IMR-90 (cell line): Measurements from ENCODE around the gene MELTF. TPM values are rescaled to one million over a fixed set of nuclear protein-coding genes. Genes with fewer than 3 reads are reported as not detected.

Source experiments
- ATAC-seq: fragments of 200-7000 bp; cut with Tn5 transposase; 2 replicates; pipeline ENCODE4 v1.9.1; 2020; ENCODE audit warnings: low read depth, mild to moderate bottlenecking, moderate library complexity
- BruUV-seq: library from RNA; stranded (reverse); fragments of 400-500 nt; replicated peaks from 2 replicates; lab custom pipeline; 2021; lab: Mats Ljungman, UMichigan
- CTCF ChIA-PET: fragments of 300-600 bp; formaldehyde crosslinking; extraction: SDS; loops from one replicate; lab custom pipeline; 2021; ENCODE audit warnings: antibody characterized with exemption; lab: Yijun Ruan, JAX
- POLR2A ChIA-PET: fragments of 300-600 bp; sonication (Branson Sonifier 250); formaldehyde crosslinking; loops from one replicate; lab custom pipeline; 2022; ENCODE audit warnings: antibody characterized with exemption; ENCODE audit not compliant: unreplicated experiment; lab: Charles Lee
- DNase-seq: peaks from one replicate; pipeline ENCODE4 v3.0.0; 2013
- H2AFZ ChIP-seq: replicated peaks from 2 replicates; pipeline ENCODE3; 2013; ENCODE audit warnings: low read length, mild to moderate bottlenecking; ENCODE audit not compliant: poor library complexity
- H2AK5ac ChIP-seq: 2 replicates; pipeline ENCODE4 v1.6.1; 2013; ENCODE audit warnings: low read depth, low read length, inconsistent platforms
- H2AK9ac ChIP-seq: replicated peaks from 2 replicates; pipeline ENCODE3; 2013; ENCODE audit warnings: mild to moderate bottlenecking, low read depth, low read length, moderate library complexity; ENCODE audit not compliant: poor library complexity
- H2BK120ac ChIP-seq: 2 replicates; pipeline ENCODE4 v1.6.1; 2013; ENCODE audit warnings: low read depth, low read length, inconsistent platforms
- H2BK15ac ChIP-seq: 3 replicates; pipeline ENCODE4 v1.6.1; 2013; ENCODE audit warnings: low read depth, low read length, inconsistent platforms
- H2BK20ac ChIP-seq: 2 replicates; pipeline ENCODE4 v1.6.1; 2013; ENCODE audit warnings: low read depth, mild to moderate bottlenecking, inconsistent platforms, low read length, moderate library complexity
- H2BK5ac ChIP-seq: 2 replicates; pipeline ENCODE4 v1.6.1; 2013; ENCODE audit warnings: mild to moderate bottlenecking, low read depth, low read length, inconsistent platforms; ENCODE audit not compliant: poor library complexity, severe bottlenecking
- H3K14ac ChIP-seq: replicated peaks from 2 replicates; pipeline ENCODE4 v1.6.1; 2013; ENCODE audit warnings: low read depth, low read length, inconsistent platforms
- H3K18ac ChIP-seq: 2 replicates; pipeline ENCODE4 v1.6.1; 2013; ENCODE audit warnings: low read depth, low read length, control low read depth
- H3K23ac ChIP-seq: 2 replicates; pipeline ENCODE4 v1.6.1; 2013; ENCODE audit warnings: low read depth, low read length, inconsistent platforms
- H3K27ac ChIP-seq: 2 replicates; pipeline ENCODE4 v1.5.1; 2013; ENCODE audit warnings: mild to moderate bottlenecking, control low read depth, low read length; ENCODE audit not compliant: insufficient read depth
- H3K27me3 ChIP-seq: 2 replicates; pipeline ENCODE4 v1.6.1; 2013; ENCODE audit warnings: low read length; ENCODE audit not compliant: control insufficient read depth, insufficient read depth
- H3K36me3 ChIP-seq: 2 replicates; pipeline ENCODE4 v1.6.1; 2013; ENCODE audit warnings: low read length, mixed read lengths; ENCODE audit not compliant: control insufficient read depth, insufficient read depth
- H3K4ac ChIP-seq: 2 replicates; pipeline ENCODE4 v1.6.1; 2013; ENCODE audit warnings: low read depth, low read length, inconsistent platforms
- H3K4me1 ChIP-seq: 2 replicates; pipeline ENCODE4 v1.6.1; 2013; ENCODE audit warnings: low read length, mixed read lengths; ENCODE audit not compliant: control insufficient read depth, insufficient read depth
- H3K4me2 ChIP-seq: 2 replicates; pipeline ENCODE4 v1.6.1; 2013; ENCODE audit warnings: low read depth, mild to moderate bottlenecking, control low read depth, low read length, moderate library complexity
- H3K4me3 ChIP-seq: 2 replicates; pipeline ENCODE4 v1.5.1; 2013; ENCODE audit warnings: low read depth, mild to moderate bottlenecking, control low read depth, low read length, moderate library complexity; ENCODE audit not compliant: insufficient read depth
- H3K56ac ChIP-seq: 2 replicates; pipeline ENCODE4 v1.6.1; 2013; ENCODE audit warnings: low read length, inconsistent platforms; ENCODE audit not compliant: insufficient read depth; ENCODE audit errors: extremely low read depth
- H3K79me1 ChIP-seq, 2 experiments: 2 replicates each; pipeline ENCODE4 v1.6.1; 2013; ENCODE audit warnings: low read length in 2 of 2, inconsistent platforms in 1 of 2, low read depth in 1 of 2
- H3K9ac ChIP-seq: 2 replicates; pipeline ENCODE4 v1.6.1; 2013; ENCODE audit warnings: low read depth, low read length, control low read depth
- H3K9me1 ChIP-seq: 2 replicates; pipeline ENCODE4 v1.6.1; 2013; ENCODE audit warnings: low read length, inconsistent platforms; ENCODE audit not compliant: insufficient read depth
- H3K9me3 ChIP-seq: 2 replicates; pipeline ENCODE4 v1.6.1; 2013; ENCODE audit warnings: low read length; ENCODE audit not compliant: control insufficient read depth, insufficient read depth
- H4K20me1 ChIP-seq: 2 replicates; pipeline ENCODE4 v1.6.1; 2013; ENCODE audit warnings: low read length, inconsistent platforms; ENCODE audit not compliant: insufficient read depth
- H4K5ac ChIP-seq: 2 replicates; pipeline ENCODE4 v1.6.1; 2013; ENCODE audit warnings: mild to moderate bottlenecking, low read depth, low read length, control low read depth
- H4K8ac ChIP-seq, 2 experiments: 2 replicates each; pipeline ENCODE4 v1.6.1; 2013; ENCODE audit warnings: low read depth in 2 of 2, low read length in 2 of 2, control low read depth in 1 of 2, inconsistent platforms in 1 of 2
- H4K91ac ChIP-seq: 2 replicates; pipeline ENCODE4 v1.6.1; 2013; ENCODE audit warnings: low read depth, low read length, inconsistent platforms; ENCODE audit not compliant: insufficient read depth
- BHLHE40 ChIP-seq: fragments of 150-350 bp; IDR thresholded peaks from 2 replicates; pipeline ENCODE4 v1.6.1; 2016; ENCODE audit warnings: mild to moderate bottlenecking, low read depth, low read length
- CHD1 ChIP-seq: IDR thresholded peaks from 2 replicates; pipeline ENCODE4 v1.6.1; 2012; ENCODE audit warnings: low read depth, low read length, improper control_type of control experiment
- MAZ ChIP-seq: IDR thresholded peaks from 2 replicates; pipeline ENCODE4 v1.6.1; 2012; ENCODE audit warnings: low read depth, mild to moderate bottlenecking, low read length, improper control_type of control experiment, moderate library complexity, borderline replicate concordance
- WGBS, 2 experiments: methylation state at CpG; one replicate each; pipeline versions ENCODE4 v1.1.5 to v1.1.7; 2013; ENCODE audit warnings: missing lambda C conversion rate in 2 of 2; ENCODE audit not compliant: insufficient read length in 1 of 2; ENCODE audit errors: extremely low coverage in 2 of 2; 5-methylcytosine and 5-hydroxymethylcytosine counted together
- dilution Hi-C: fragments of 300-500 bp; cut with HindIII; formaldehyde crosslinking; loops from one replicate; pipeline ENCODE4 v1.14.3; 2018; ENCODE audit warnings: low sequenced_read_pairs; ENCODE audit not compliant: unreplicated experiment
- in situ Hi-C: fragments of 300-500 bp; cut with MboI; formaldehyde crosslinking; loops from 3 replicates; pipeline ENCODE4 v1.14.3; 2019; ENCODE audit warnings: low sequenced_read_pairs, inconsistent platforms, mixed read lengths
- intact Hi-C: fragments of 100-400 bp; cut with micrococcal nuclease; formaldehyde crosslinking; loops from 2 replicates; pipeline ENCODE4 v1.10.0; 2022
- polyA plus RNA-seq, 3 experiments: library from polyadenylated mRNA; depleted of rRNA; stranded (reverse); fragments of >200 nt; gene quantifications; 2 replicates each; pipeline ENCODE4 v1.2.3, GENCODE V29; 2012; ENCODE audit warnings: low replicate concordance in 1 of 3
- total RNA-seq: library from RNA; depleted of rRNA; stranded (reverse); fragments of >200 nt; gene quantifications from 2 replicates; pipeline ENCODE4 v1.2.3, GENCODE V29; 2012

The MELTF gene
- total and polyA plus RNA-seq, 2 of the 4 experiments (the other 2 are of a cell fraction), result 0.18 to 0.50 TPM

DNA sequence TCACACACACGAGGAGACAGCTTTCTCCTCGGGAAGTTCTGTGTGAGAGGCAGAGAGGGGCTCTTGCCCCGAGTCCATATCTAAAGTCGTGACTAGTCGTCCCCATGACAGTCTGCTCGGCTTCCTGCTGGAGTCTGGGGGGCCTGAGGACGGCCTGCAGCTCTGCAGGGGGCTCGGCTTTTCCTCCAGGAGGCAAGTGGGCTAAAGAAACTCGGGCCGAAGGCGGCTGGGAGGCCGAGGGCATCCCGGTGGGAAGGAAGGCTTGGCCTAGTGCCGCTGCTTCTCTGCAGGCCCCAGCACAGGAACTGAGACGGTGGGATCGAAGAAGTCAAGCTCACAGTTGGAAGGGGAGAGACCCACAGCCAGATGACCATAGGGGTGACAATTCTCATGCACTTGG, 35.6 kb downstream of the MELTF start:
- no peak overlapping the region for H3K27ac ChIP-seq
- no peaks in the 10 kb centered on the region for H3K9me1 ChIP-seq
- no peak overlapping the region for H2BK5ac ChIP-seq
- no peak overlapping the region for H3K4me3 ChIP-seq
- intact Hi-C loops, result no loop called here
- ChIA-PET CTCF (no interaction called here), POLR2A (interaction anchor here (0.6 kb wide), 1 partner anchor 110 kb away, joined by 3 read pairs; no protein-coding TSS in a partner anchor)
- in situ Hi-C loops, result no loop called here
- H2AK5ac ChIP-seq, result no peak overlapping the region
- no peaks in the 10 kb centered on the region for H4K20me1 ChIP-seq
- H3K79me1 ChIP-seq, result no peaks in the 10 kb centered on the region
- H3K14ac ChIP-seq, result no peak overlapping the region
- WGBS, 2 experiments, result 63% methylated on average over 5 of the region's 16 CpGs; no CpG with 5 or more reads in 1 of the 2 experiments
- no peak overlapping the region for H2BK20ac ChIP-seq
- no peak overlapping the region for H2BK120ac ChIP-seq
- H3K4me2 ChIP-seq, result no peak overlapping the region
- no peak for DNase-seq
- H2AFZ ChIP-seq, result peak overlapping the region; percentile 46
- no peak overlapping the region for H2AK9ac ChIP-seq
- no peak overlapping the region for H3K9ac ChIP-seq
- no peak for ATAC-seq
- H4K5ac ChIP-seq, result no peak overlapping the region
- H3K56ac ChIP-seq, result no peak overlapping the region
- no peaks in the 10 kb centered on the region for H3K9me3 ChIP-seq
- H3K27me3 ChIP-seq, result peaks cover 17% of the 10 kb centered on the region
- BruUV-seq, result no TSS peak
- H3K36me3 ChIP-seq, result no peaks in the 10 kb centered on the region
- no peak for TF ChIP-seq CHD1
- TF ChIP-seq BHLHE40, result no peak
- no peak for TF ChIP-seq MAZ
- no peak overlapping the region for H4K91ac ChIP-seq
- no peaks in the 10 kb centered on the region for H3K4me1 ChIP-seq
- dilution Hi-C loops, result no loop called here
- H2BK15ac ChIP-seq, result no peak overlapping the region
- no peak overlapping the region for H3K23ac ChIP-seq
- H3K4ac ChIP-seq, result no peak overlapping the region
- no peak overlapping the region for H3K18ac ChIP-seq
- H4K8ac ChIP-seq, result no peak overlapping the region
